LHCN-M2 (cell line): ENCODE data around the gene CDADC1. TPM values are rescaled to one million over a fixed set of nuclear protein-coding genes. Genes with fewer than 3 reads are reported as not detected.
"Not testable (repeated sequence)": the region's sequence is repeated elsewhere in the genome, so short reads cannot be mapped to it uniquely, and the experiment has no call there.

Experiments used
- DNase-seq: peaks from one replicate; pipeline ENCODE4 v3.0.0-alpha.2; 2012; ENCODE audit warnings: low read depth
- total RNA-seq: library from RNA; depleted of rRNA; stranded (reverse); fragments of >200 nt; gene quantifications from 2 replicates; pipeline ENCODE4 v1.2.3, GENCODE V29; 2014; rRNA removed

The CDADC1 gene
- total RNA-seq, 1 experiment from 2014 or later, result 2.6 TPM

DNA sequence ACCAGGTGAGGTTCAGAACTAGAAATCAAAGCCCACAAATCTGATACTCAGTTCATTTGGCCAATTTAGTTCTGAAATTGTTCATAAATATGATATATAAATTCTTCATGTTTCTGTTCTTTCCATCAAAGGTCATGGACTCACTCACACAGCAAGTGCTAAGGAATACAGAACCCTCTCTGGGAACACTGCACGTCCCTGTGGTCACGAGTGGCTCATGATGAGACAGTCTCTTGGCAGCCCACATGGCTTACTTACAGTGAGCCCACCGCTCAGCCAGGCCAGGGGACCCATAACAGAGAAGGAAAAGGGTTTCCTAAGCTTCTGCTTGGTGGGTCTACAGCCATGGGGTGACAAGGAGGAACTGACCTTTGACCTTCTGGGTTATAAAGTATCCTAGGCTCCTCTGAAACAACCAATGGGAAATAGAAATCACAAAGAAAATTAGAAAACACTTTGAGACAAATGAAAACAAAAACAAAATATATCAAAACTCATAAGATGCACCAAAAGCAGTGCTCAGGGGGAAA lies 67.4 kb downstream of the CDADC1 start:
- DNase-seq, result peak; percentile 55

DNA sequence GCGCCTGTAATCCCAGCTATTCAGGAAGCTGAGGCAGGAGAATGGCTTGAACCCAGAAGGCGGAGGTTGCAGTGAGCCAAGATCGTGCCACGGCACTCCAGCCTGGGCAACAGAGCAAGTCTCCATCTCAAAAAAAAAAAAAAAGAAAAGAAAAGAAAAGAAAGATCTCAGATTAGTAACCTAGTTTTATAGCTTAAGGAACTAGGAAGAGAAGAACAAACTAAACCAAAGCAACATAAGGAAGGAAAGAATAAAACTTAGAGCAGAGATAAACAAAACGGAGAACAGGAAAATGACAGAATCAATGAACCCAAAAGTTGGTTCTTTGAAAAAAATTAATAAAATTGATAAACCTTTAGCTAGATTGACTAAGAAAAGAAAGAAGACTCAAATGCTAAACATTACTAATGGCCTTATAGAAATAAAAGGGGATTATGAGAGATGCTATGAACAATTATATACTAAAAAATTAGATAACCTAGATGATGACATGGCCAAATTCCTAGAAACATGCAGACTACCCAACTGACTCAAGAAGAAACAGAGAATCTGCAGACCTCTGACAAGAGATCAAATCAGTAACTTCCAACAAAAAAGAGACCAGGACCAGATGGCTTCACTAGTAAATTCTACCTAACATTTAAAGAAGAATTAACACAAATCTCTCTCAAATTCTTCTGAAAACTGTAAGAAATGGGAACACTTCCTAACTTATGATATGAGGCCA lies 68.2 kb downstream of the CDADC1 start:
- no peak for DNase-seq

DNA sequence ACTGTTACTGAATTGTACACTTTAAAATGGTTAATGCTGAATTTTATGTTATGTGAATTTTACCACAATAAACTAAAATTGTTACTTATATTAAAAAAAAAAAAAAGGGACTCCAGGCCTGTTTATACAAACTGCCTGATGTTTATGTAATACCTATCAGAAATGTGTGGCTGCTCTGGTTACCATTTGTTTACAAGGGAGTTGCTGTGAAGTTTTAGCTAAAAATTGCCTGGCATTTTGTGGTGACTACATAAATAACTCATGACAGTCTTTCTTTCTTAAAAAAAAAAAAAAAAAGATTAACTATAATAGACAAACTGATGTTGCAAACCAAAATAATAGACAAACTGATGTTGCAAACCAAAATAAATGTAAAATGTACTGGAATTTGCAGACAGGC lies 71.8 kb downstream of the CDADC1 start:
- peak; percentile 31 for DNase-seq

DNA sequence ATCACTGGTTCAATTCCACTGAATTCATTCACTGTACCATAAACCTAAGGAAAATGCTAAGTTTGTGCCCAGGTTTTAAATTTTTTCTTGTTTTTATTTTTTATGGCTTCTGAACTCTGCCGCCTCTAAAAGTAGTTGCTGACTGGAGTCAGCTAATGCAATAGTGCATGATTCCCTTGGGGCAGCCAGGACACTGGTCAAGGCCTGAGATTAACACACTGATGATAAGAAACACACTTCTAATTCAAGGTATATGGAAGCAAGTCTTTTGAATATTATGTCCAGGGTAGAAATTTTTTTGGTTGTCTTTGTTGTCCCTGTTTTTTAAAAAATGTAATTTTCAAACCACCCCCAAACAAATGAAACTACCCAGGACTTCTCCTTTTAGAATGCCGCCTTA lies 72.2 kb downstream of the CDADC1 start:
- DNase-seq, result no peak

DNA sequence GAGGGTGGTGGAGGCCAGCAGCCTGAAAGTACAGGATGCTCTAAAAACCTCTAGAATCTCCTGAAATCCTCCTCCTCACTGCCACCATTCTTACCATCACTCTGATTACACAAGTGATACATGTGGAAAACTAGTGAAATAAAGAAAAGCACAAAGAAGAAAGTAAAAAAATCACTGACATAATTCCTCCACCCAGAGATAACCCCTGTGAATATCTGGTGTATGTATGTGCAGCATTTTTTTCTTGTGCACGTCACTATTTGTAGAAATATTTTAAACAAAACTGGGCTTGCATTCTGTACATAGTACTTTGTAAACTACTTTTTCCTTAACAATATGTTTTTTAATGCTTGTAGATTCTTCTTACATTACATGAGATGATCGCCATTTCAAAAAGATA lies 73.2 kb downstream of the CDADC1 start:
- DNase-seq, result no peak

DNA sequence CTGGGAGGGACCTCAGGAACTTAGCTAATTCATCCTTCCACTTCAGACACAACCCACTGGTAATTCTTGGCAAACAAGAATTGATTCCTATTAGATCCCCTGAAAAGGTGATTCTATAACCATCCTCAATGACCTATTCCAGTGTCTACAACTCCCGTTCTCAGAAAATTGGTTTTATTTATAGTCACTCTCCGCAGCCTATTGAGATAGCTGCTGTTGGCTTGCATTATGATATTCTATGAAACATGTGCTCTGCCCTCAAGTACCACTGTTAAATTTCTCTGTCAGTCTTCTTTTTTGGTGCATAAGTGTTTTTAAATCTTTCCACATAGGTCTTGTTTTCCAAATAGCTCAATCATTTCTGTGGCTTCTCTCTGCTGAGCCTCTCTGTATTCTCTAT lies 75.0 kb downstream of the CDADC1 start:
- DNase-seq, result no peak

DNA sequence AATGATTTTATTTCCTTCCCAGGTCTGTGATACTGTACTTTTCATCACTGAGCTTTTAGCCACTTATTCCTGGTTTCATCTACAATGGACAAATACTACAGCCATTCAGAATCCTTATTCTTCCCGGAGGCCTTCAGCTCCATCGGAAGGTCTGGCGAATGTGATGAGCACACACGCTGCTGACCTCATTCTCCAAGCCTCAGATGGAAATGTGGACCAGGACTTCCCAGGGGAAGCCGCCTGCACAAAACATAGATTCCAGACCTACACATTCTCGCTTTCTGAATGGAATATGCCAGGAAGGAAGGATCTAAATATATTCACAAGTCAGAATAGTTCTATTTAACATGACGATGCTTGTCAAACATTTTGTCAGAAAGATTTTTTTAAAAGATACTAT lies 75.6 kb downstream of the CDADC1 start:
- DNase-seq, result no peak

DNA sequence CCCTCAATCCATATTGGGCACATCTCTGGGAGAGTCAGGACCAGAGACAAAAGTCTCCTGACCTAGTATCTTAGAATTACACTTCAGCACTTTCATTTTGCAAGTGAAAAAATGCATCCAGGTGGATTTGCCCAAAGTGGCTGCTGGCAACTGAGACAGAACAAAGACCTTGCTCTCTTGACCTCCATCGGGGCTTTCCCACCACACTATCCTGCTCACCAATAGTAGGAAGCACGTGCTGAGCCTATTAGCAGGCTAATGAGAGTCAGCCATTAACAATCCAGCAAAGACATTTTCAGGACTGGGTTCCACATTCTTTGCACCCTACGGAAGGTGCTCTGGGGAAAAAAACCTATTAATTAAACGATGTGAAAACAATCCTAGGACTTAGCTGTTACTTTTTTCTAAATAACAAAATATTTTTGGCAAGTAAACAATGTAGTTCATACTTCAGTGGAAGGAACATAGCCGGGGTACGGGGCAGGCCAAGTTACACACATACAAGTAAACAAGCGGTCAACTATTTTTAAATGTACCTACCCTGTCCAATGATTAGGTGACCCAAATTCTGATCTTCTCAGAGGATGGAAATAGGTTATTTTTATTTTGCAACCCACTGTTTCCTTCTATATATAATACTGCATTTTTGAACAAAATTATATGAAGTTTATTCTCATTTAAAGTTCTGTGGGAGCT lies 78.6 kb downstream of the CDADC1 start:
- DNase-seq, result no peak

DNA sequence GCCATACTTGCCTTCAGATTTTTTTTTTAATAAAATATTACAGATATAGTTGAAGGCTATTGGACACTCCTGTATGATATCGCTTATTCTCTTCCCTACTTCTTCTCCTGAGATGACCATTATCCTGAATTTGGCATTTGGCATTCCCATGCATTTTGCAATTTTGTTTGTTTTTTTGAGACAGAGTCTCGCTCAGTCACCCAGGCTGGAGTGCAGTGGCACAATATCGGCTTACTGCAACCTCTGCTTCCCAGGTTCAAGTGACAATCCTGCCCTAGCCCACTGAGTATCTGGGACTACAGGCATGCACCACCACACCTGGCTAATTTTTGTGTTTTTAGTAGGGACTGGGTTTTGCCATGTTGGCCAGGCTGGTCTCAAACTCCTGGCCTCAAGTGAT lies 79.4 kb downstream of the CDADC1 start:
- DNase-seq, result not testable (repeated sequence)

DNA sequence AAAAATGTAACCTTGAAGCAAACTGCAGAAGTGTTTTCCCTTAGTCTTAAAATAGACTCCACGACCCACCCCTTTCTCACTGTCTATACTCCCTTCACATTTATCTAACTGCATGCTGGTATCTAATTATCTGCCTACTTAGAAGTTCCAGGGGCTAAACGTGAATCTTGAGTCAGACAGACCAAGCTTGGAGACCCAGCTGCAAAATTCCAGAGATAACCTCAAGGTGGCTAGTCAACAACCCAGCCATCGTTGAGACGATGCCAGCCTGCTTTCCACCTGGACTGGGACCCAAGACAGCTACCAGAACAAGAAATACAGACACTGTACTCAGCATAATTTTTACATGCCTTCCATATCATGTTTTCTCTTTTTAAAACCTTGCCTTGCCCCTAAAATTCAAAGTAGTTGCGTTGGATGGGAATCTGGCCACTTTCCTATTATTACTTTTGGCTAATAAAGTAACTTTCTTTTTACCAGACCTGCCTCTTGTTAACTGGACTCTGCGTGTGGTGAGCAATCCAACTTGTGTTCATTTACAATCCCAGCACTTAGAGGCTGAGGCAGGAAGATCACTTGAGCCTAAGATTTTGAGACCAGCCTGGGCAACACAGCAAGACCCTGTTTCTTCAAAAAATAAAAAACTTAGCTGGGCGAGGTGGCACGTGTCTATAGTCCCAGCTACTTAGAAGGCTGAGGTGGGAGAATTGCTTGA lies 82.3 kb downstream of the CDADC1 start:
- no peak for DNase-seq

DNA sequence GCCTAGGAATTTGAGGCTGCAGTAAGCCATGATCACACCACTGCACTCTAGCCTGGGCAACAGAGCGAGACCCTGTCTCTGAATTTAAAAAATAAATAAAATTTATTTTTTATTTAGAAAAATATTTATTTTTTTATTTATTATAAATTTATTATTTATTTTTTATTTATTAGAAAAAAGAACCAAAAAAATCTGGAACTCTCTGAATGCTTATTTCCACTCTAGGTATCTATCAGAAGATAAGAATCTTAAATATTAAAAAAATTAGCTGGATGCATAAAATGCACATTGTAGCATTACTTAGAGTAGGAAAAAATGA lies 82.8 kb downstream of the CDADC1 start:
- no peak for DNase-seq

DNA sequence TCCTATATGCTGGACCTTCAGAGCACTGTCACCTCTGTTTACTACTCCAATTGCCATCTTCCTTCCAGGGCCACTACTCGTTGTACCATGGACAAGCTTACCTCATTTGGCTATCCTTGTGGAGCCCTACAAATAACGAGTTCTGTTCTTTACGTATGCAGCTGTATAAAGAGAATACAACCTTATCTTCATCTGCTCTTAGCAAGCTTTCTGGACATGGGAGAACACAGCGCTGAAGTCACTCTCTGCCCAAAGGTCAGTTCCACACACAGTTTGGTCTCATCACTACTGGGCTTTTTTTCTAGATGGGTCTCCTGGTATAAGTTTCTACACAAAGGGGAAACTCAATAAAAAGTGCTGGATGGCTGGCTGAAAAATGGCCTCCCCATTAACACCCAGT lies 88.9 kb downstream of the CDADC1 start:
- DNase-seq, result no peak

DNA sequence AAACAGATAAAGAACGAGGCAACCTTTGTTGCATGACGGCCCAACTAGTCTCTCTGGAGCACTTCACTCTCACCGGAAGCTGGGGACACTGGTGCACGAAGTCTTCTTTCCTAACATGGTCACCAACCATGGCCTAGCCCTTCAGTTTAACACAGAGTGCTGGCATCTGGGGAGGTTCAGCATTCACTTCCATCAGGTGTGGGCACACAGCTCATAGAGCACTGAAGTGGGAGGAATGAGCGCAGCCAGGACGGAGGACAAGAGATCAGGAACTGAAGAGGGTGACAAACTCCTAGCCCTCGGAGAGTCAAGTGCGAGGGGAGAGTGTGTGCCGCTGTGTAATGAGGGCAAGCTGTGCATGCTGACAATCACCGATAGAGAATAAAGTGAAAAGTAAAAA lies 92.4 kb downstream of the CDADC1 start:
- DNase-seq, result no peak

DNA sequence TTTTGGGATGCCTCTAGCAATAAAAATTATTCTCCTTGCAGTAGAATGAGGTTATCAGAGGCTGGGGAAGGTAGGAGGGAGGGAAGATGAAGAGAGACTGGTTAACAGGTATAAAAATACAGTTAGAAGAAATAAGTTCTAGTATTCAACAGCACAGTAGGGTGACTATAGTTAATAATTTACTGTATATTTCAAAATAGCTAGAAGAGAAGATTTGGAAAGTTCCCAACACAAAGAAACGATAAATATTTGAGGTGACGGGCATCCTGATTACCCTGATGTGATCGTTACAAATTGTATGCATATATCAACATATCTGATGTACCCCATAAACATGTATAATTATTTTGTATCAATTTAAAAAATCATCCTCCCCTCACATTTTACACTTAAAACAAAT lies 93.8 kb downstream of the CDADC1 start:
- no peak for DNase-seq

DNA sequence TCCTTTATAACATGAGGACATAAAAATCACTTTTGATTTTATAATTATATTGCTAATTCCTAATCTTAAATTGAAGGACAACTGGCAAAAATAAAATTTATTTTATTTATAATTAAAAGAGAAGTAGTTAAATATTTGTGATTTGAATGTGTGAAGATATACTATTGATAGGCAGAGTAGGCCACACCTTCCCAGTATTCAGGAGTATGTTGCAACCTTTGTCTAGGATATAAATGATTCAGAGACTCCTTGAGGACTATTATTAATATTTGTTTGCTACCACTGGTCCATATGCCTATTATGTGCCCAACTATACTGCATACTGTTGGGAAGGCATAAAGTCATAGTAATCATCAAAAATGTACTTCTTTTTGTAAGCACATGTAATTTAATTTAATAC lies 94.2 kb downstream of the CDADC1 start:
- no peak for DNase-seq

DNA sequence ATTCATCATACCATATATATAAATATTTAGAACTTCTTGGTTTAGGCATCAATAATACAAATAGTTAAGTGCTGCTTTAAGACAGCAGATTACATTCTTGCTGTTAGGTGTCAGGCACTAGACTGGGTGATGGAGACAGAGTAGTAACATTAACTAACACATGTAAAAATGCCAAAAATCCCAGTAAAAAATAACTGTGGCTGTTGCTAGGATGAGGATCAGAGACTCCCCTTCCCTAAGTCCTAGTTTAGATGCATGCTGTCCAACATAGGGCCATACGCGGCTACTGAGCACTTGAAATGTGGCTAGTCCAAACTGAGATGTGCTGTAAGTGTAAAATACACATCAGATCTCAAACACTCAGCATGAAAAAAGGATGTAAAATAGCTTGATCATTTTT lies 94.7 kb downstream of the CDADC1 start:
- no peak for DNase-seq

Other genes starting within 250 kb of the CDADC1 start
- gene MLNR, start 27.6 kb upstream of the CDADC1 start, total RNA-seq, result not detected in 2 replicates
- 8.2 and 8.4 TPM in 2 replicates for gene CAB39L, start 196.1 kb downstream of the CDADC1 start, total RNA-seq
- gene SETDB2, start 196.3 kb downstream of the CDADC1 start, total RNA-seq, result 5.9 and 6.2 TPM in 2 replicates
- gene PHF11, start 248.0 kb downstream of the CDADC1 start, total RNA-seq, result 16.4 and 18.3 TPM in 2 replicates